Calu3 (cell line): Measurements from ENCODE around the gene CRX. TPM values are rescaled to one million over a fixed set of nuclear protein-coding genes. Genes with fewer than 3 reads are reported as not detected.

Experiments
- BruUV-seq: library from RNA; stranded (reverse); fragments of 400-500 nt; replicated peaks from 2 replicates; lab custom pipeline; 2021; lab: Mats Ljungman, UMichigan
- CTCF ChIA-PET: fragments of 300-600 bp; sonication (Branson Sonifier 250); formaldehyde crosslinking; loops from one replicate; lab custom pipeline; 2022; ENCODE audit warnings: antibody characterized with exemption; lab: Charles Lee
- DNase-seq: peaks from one replicate; pipeline ENCODE4 v3.0.0; 2022
- H3K27ac Mint-ChIP-seq: one replicate; pipeline ENCODE4 v1.8.0; 2022; ENCODE audit warnings: mixed read lengths; ENCODE audit not compliant: unreplicated experiment
- H3K27me3 Mint-ChIP-seq: one replicate; pipeline ENCODE4 v1.8.0; 2022; ENCODE audit warnings: mixed read lengths; ENCODE audit not compliant: unreplicated experiment
- H3K36me3 Mint-ChIP-seq: one replicate; pipeline ENCODE4 v1.8.0; 2022; ENCODE audit warnings: mild to moderate bottlenecking, moderate library complexity, mixed read lengths; ENCODE audit not compliant: insufficient read depth, unreplicated experiment
- H3K4me1 Mint-ChIP-seq: one replicate; pipeline ENCODE4 v1.8.0; 2022; ENCODE audit warnings: mild to moderate bottlenecking, low read depth, mixed read lengths; ENCODE audit not compliant: unreplicated experiment
- H3K4me3 Mint-ChIP-seq: one replicate; pipeline ENCODE4 v1.8.0; 2022; ENCODE audit warnings: mild to moderate bottlenecking, low read depth, moderate library complexity, mixed read lengths; ENCODE audit not compliant: unreplicated experiment
- H3K9me3 Mint-ChIP-seq: one replicate; pipeline ENCODE4 v1.8.0; 2022; ENCODE audit warnings: low read depth, mixed read lengths; ENCODE audit not compliant: unreplicated experiment
- CTCF ChIP-seq: fragments of 200-600 bp; IDR thresholded peaks from one replicate; pipeline ENCODE4 v1.8.0; 2022; ENCODE audit warnings: antibody characterized with exemption; ENCODE audit not compliant: unreplicated experiment
- intact Hi-C: fragments of 100-400 bp; cut with micrococcal nuclease; formaldehyde crosslinking; loops from one replicate; pipeline ENCODE4 v1.10.0; 2022; ENCODE audit not compliant: unreplicated experiment
- total RNA-seq: library from RNA; stranded (reverse); gene quantifications from 2 replicates; pipeline ENCODE4 v1.2.3, GENCODE V29; 2022

The CRX gene
- total RNA-seq, 1 experiment from 2014 or later = not detected

- Mint-ChIP-seq H3K9me3 (peaks cover 3% of the 10 kb centered on the region), H3K27me3 (peaks cover 9% of the 10 kb centered on the region), H3K27ac (no peak overlapping the region), H3K36me3 (no peaks in the 10 kb centered on the region), H3K4me1 (peaks cover under 1% of the 10 kb centered on the region), H3K4me3 (no peak overlapping the region)
- BruUV-seq = no TSS peak
- CTCF ChIA-PET = no interaction called here
- TF ChIP-seq CTCF = no peak
- intact Hi-C loops = no loop called here
- no peak for DNase-seq
These were observed 69.3 kb downstream of the CRX start for GRCh38 chr19:47890865-47891621.

- no peak for DNase-seq
- no peaks in the 10 kb centered on the region for H3K4me1 Mint-ChIP-seq
- no peak overlapping the region for H3K4me3 Mint-ChIP-seq
- no peak overlapping the region for H3K27ac Mint-ChIP-seq
- H3K27me3 Mint-ChIP-seq = peaks cover 4% of the 10 kb centered on the region
- intact Hi-C loops = no loop called here
- no peak for TF ChIP-seq CTCF
- H3K36me3 Mint-ChIP-seq = no peaks in the 10 kb centered on the region
- no TSS peak for BruUV-seq
- H3K9me3 Mint-ChIP-seq = peaks cover 3% of the 10 kb centered on the region
- CTCF ChIA-PET = no interaction called here
These were observed 69.8 kb downstream of the CRX start for GRCh38 chr19:47891622-47891922.

- intact Hi-C loops = no loop called here
- Mint-ChIP-seq H3K4me3 (no peak overlapping the region), H3K9me3 (peaks cover 3% of the 10 kb centered on the region), H3K36me3 (no peaks in the 10 kb centered on the region), H3K4me1 (no peaks in the 10 kb centered on the region), H3K27me3 (no peaks in the 10 kb centered on the region), H3K27ac (no peak overlapping the region)
- BruUV-seq = no TSS peak
- CTCF ChIA-PET = no interaction called here
- DNase-seq = no peak
- no peak for TF ChIP-seq CTCF
These were observed 70.4 kb downstream of the CRX start for GRCh38 chr19:47891923-47892666.

Other genes starting within 250 kb of the CRX start
- not detected in 2 replicates for gene ZNF541, start 248.8 kb upstream of the CRX start, total RNA-seq
- gene BICRA, start 212.8 kb upstream of the CRX start, total RNA-seq = 24.4 TPM in 2 replicates
- gene EHD2, start 108.5 kb upstream of the CRX start, total RNA-seq = 52.3 and 71.5 TPM in 2 replicates
- gene NOP53, start 76.4 kb upstream of the CRX start, total RNA-seq = 193 and 222 TPM in 2 replicates
- gene SELENOW, start 43.2 kb upstream of the CRX start, total RNA-seq = 466 and 506 TPM in 2 replicates
- not detected in 2 replicates for gene TPRX1, start 17.4 kb upstream of the CRX start, total RNA-seq
- not detected in 2 replicates for gene TPRX2, start 37.3 kb downstream of the CRX start, total RNA-seq
- not detected in 2 replicates for gene SULT2A1, start 64.4 kb downstream of the CRX start, total RNA-seq
- gene BSPH1, start 170.2 kb downstream of the CRX start, total RNA-seq = not detected in 2 replicates
- not detected in 2 replicates for gene ELSPBP1, start 172.7 kb downstream of the CRX start, total RNA-seq
- gene CABP5, start 222.1 kb downstream of the CRX start, total RNA-seq = not detected in 2 replicates